ENCODE results near the gene ADGB. TPM values are rescaled to one million over a fixed set of nuclear protein-coding genes. Genes with fewer than 3 reads are reported as not detected.
"Not testable (repeated sequence)": the region's sequence is repeated elsewhere in the genome, so short reads cannot be mapped to it uniquely, and the experiment has no call there.

The ADGB gene
- total and polyA plus RNA-seq, 7 experiments from 2014 or later: not detected

- H3K4me3 ChIP-seq (ENCODE audit: low read length); CTCF ChIA-PET; H3K4me3 Mint-ChIP-seq; H3K36me3 Mint-ChIP-seq; H3K4me1 ChIP-seq (ENCODE audit: control insufficient read depth in 2 of 2, insufficient read depth in 2 of 2, low read length in 2 of 2); H3K36me3 ChIP-seq (ENCODE audit: control insufficient read depth in 2 of 3, insufficient read depth in 3 of 3, low read length in 3 of 3); POLR2A ChIA-PET; DNase-seq; H3K27me3 ChIP-seq (ENCODE audit: control insufficient read depth in 2 of 2, insufficient read depth in 2 of 2, low read length in 2 of 2); H3K27ac ChIP-seq (ENCODE audit: low read depth, low read length); H3K9me3 Mint-ChIP-seq; H3K4me1 Mint-ChIP-seq; H3K27ac Mint-ChIP-seq; ATAC-seq; intact Hi-C loops (cut with micrococcal nuclease); H3K9me3 ChIP-seq (ENCODE audit: control insufficient read depth in 2 of 3, low read length in 3 of 3): not testable (repeated sequence)
- H3K27me3 Mint-ChIP-seq: peaks cover 0 to 11% (median 5%) of the 10 kb centered on the region in 5 donors
Measured at GRCh38 chr6:146812811-146813321, 214.1 kb downstream of the ADGB start.

GRCh38 chr6:146813554-146813953, 214.8 kb downstream of the ADGB start:
- H3K27me3 Mint-ChIP-seq: peaks cover 0 to 11% (median 5%) of the 10 kb centered on the region in 5 donors
- CTCF ChIA-PET: interaction anchor here (1.1 kb wide), 1 partner anchor 12 kb away, joined by 3 read pairs; no protein-coding TSS in a partner anchor
- POLR2A ChIA-PET: no interaction called here
- DNase-seq (no peak), ATAC-seq (no peak)
- Histone ChIP-seq H3K27ac (ENCODE audit: low read depth, low read length) (no peak overlapping the region), H3K36me3 (ENCODE audit: control insufficient read depth in 2 of 3, insufficient read depth in 3 of 3, low read length in 3 of 3) (no peaks in the 10 kb centered on the region), H3K4me1 (ENCODE audit: control insufficient read depth in 2 of 2, insufficient read depth in 2 of 2, low read length in 2 of 2) (no peaks in the 10 kb centered on the region), H3K27me3 (ENCODE audit: control insufficient read depth in 2 of 2, insufficient read depth in 2 of 2, low read length in 2 of 2) (no peaks in the 10 kb centered on the region), H3K9me3 (ENCODE audit: control insufficient read depth in 2 of 3, low read length in 3 of 3) (no peaks in the 10 kb centered on the region), H3K4me3 (ENCODE audit: low read length) (no peak overlapping the region)
- H3K36me3 Mint-ChIP-seq: no peaks in the 10 kb centered on the region
- no peaks in the 10 kb centered on the region for H3K9me3 Mint-ChIP-seq
- intact Hi-C loops (cut with micrococcal nuclease): no loop called here
- H3K27ac Mint-ChIP-seq: no peak overlapping the region
- H3K4me1 Mint-ChIP-seq: no peaks in the 10 kb centered on the region
- no peak overlapping the region for H3K4me3 Mint-ChIP-seq

- H3K4me1 ChIP-seq (ENCODE audit: control insufficient read depth in 2 of 2, insufficient read depth in 2 of 2, low read length in 2 of 2): no peaks in the 10 kb centered on the region
- ChIA-PET POLR2A (no interaction called here), CTCF (interaction anchor here (1.1 kb wide), 1 partner anchor 11 kb away, joined by 3 read pairs; no protein-coding TSS in a partner anchor)
- no peaks in the 10 kb centered on the region for H3K36me3 ChIP-seq (ENCODE audit: control insufficient read depth in 2 of 3, insufficient read depth in 3 of 3, low read length in 3 of 3)
- H3K9me3 ChIP-seq (ENCODE audit: control insufficient read depth in 2 of 3, low read length in 3 of 3): no peaks in the 10 kb centered on the region
- H3K9me3 Mint-ChIP-seq: no peaks in the 10 kb centered on the region
- no peak overlapping the region for H3K4me3 ChIP-seq (ENCODE audit: low read length)
- DNase-seq: no peak
- H3K27ac Mint-ChIP-seq: no peak overlapping the region
- H3K27me3 Mint-ChIP-seq: peaks cover 0 to 13% (median 9%) of the 10 kb centered on the region in 5 donors
- H3K27ac ChIP-seq (ENCODE audit: low read depth, low read length): no peak overlapping the region
- H3K4me3 Mint-ChIP-seq: no peak overlapping the region
- no peaks in the 10 kb centered on the region for H3K27me3 ChIP-seq (ENCODE audit: control insufficient read depth in 2 of 2, insufficient read depth in 2 of 2, low read length in 2 of 2)
- ATAC-seq: no peak
- intact Hi-C loops (cut with micrococcal nuclease): no loop called here
- H3K36me3 Mint-ChIP-seq: no peaks in the 10 kb centered on the region
- no peaks in the 10 kb centered on the region for H3K4me1 Mint-ChIP-seq
Measured at GRCh38 chr6:146814148-146814750, 215.5 kb downstream of the ADGB start.

DNA sequence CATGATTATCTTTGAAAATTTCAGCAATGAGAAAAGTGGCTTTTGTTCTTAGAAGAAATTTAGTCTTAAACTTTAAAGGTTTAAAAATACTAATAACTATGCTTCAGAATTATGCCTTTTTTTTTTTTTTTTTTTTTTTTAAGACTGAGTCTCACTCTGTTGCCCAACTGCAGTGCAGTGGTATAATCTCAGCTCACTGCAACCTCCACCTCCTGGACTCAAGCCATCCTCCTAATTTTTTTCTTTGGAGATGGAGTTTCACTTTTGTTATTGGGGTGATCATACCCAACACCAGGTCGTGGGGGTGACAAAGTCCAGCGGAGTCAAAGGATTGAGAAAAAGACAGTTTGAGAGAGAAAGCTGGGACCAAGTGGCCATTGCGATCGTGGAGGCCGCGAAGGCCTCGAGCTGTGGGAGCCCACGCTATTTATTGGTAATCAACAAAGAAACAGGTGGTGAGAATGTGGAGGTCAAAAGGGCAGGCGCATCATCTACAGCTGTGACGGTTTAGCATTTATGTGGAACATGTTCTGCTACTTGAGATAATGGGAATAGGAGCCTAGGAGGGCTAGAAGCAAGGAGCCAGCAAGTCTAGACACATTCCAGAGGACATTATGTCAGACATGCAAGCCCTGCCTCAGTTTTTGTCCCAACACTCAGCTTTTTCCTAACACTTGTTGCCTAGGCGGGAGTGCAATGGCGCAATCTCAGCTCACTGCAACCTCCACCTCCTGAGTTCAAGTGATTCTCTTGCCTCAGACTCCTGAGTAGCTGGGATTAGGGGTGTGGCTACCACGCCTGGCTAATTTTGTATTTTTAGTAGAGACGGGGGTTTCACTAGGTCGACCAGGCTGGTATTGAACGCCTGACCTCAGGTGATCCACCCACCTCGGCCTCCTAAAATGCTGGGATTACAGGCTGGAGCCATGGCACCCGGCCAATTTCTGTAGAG, 217.0 kb downstream of the ADGB start:
- intact Hi-C loops (cut with micrococcal nuclease); DNase-seq; H3K9me3 ChIP-seq (ENCODE audit: control insufficient read depth in 2 of 3, low read length in 3 of 3); H3K36me3 Mint-ChIP-seq; H3K27ac ChIP-seq (ENCODE audit: low read depth, low read length); H3K27ac Mint-ChIP-seq; H3K4me1 Mint-ChIP-seq; H3K36me3 ChIP-seq (ENCODE audit: control insufficient read depth in 2 of 3, insufficient read depth in 3 of 3, low read length in 3 of 3); H3K4me3 ChIP-seq (ENCODE audit: low read length); POLR2A ChIA-PET; H3K9me3 Mint-ChIP-seq; H3K4me3 Mint-ChIP-seq; H3K27me3 ChIP-seq (ENCODE audit: control insufficient read depth in 2 of 2, insufficient read depth in 2 of 2, low read length in 2 of 2); CTCF ChIA-PET; ATAC-seq; H3K4me1 ChIP-seq (ENCODE audit: control insufficient read depth in 2 of 2, insufficient read depth in 2 of 2, low read length in 2 of 2): not testable (repeated sequence)
- peaks cover 11 to 26% (median 11%) of the 10 kb centered on the region in 5 donors for H3K27me3 Mint-ChIP-seq

DNA sequence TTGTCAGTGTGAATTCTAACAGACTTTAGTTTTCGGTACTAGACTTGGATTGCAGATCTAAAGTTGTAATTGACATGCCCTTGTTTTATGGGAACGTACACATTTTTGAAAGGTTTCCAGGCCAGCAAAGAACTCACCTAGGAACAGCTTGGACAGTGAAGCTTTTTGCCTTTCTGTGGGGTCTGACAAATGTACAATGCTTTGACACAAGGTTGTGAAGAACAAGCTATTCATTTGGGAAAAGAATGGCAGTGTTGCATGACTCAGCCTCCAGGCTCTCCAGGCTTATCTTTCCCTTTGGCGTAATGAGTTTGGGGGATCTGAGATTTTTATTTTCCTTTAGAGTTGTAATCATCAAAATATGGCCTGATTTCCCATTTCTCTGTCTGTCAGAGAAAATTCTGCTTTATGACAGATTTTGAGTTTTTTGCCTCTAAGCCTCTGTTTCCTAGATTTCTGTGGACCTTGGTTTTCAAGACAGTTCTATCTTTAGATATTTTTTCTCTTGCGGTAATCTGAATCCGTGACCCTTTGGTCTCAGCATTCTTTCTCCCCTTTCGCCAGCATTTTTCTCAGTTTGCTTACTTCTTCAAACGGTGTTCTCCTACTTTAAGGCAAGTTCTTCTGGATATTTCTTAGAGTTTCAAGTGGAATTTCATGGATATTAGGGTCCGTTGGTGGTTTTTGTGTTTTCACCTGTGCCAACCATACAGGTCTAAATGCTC, 221.0 kb downstream of the ADGB start:
- Histone ChIP-seq H3K9me3 (ENCODE audit: control insufficient read depth in 2 of 3, low read length in 3 of 3) (no peaks in the 10 kb centered on the region), H3K27ac (ENCODE audit: low read depth, low read length) (no peak overlapping the region), H3K4me1 (ENCODE audit: control insufficient read depth in 2 of 2, insufficient read depth in 2 of 2, low read length in 2 of 2) (no peaks in the 10 kb centered on the region), H3K4me3 (ENCODE audit: low read length) (no peak overlapping the region), H3K36me3 (ENCODE audit: control insufficient read depth in 2 of 3, insufficient read depth in 3 of 3, low read length in 3 of 3) (no peaks in the 10 kb centered on the region), H3K27me3 (ENCODE audit: control insufficient read depth in 2 of 2, insufficient read depth in 2 of 2, low read length in 2 of 2) (no peaks in the 10 kb centered on the region)
- no peak overlapping the region for H3K27ac Mint-ChIP-seq
- H3K9me3 Mint-ChIP-seq: no peaks in the 10 kb centered on the region
- intact Hi-C loops (cut with micrococcal nuclease): no loop called here
- H3K36me3 Mint-ChIP-seq: no peaks in the 10 kb centered on the region
- H3K4me3 Mint-ChIP-seq: no peak overlapping the region
- no peak for ATAC-seq
- ChIA-PET CTCF (no interaction called here), POLR2A (no interaction called here)
- no peaks in the 10 kb centered on the region for H3K4me1 Mint-ChIP-seq
- H3K27me3 Mint-ChIP-seq: peaks cover 3 to 19% (median 12%) of the 10 kb centered on the region in 5 donors
- no peak for DNase-seq

DNA sequence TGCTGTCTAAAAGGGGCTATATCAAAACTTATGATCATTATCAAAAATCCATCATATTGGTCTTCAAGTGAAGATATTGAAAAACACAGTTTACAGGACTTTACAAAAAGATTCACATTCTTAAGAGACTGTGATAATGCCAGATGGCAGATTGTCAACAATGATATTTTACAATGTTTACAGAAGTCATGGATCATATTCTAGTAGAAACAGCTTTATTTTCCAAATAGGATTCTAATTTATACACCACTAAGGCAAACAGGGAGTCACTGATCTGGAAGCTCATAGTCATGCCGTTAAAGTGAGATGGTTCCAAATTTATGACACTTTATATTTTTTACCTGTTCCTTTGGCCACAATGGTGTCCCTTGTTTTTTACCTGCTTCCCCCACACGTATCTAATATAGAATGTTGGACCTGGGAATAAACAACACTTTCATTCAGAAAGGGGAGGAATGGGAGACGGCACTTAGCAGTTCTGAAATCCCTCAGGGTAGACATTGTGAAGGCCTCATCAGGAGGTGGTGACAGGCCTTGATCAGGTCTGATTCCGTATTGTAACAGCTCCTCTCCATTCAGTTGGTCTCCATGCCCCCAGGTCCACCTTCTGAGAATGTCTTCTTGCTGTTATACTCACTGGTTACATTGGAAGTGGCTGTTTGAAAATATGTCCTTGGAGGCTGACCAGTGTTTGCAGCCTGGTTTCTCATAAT, 228.6 kb downstream of the ADGB start:
- ATAC-seq (no peak), DNase-seq (no peak)
- H3K4me3 ChIP-seq (ENCODE audit: low read length): no peak overlapping the region
- H3K36me3 ChIP-seq (ENCODE audit: control insufficient read depth in 2 of 3, insufficient read depth in 3 of 3, low read length in 3 of 3): no peaks in the 10 kb centered on the region
- H3K27me3 ChIP-seq (ENCODE audit: control insufficient read depth in 2 of 2, insufficient read depth in 2 of 2, low read length in 2 of 2): no peaks in the 10 kb centered on the region
- ChIA-PET CTCF (no interaction called here), POLR2A (no interaction called here)
- H3K9me3 ChIP-seq (ENCODE audit: control insufficient read depth in 2 of 3, low read length in 3 of 3): no peaks in the 10 kb centered on the region
- no peaks in the 10 kb centered on the region for H3K36me3 Mint-ChIP-seq
- no peaks in the 10 kb centered on the region for H3K9me3 Mint-ChIP-seq
- H3K4me1 Mint-ChIP-seq: no peaks in the 10 kb centered on the region
- H3K4me3 Mint-ChIP-seq: no peak overlapping the region
- no peaks in the 10 kb centered on the region for H3K4me1 ChIP-seq (ENCODE audit: control insufficient read depth in 2 of 2, insufficient read depth in 2 of 2, low read length in 2 of 2)
- H3K27me3 Mint-ChIP-seq: peaks cover 0 to 9% (median 0%) of the 10 kb centered on the region in 5 donors
- intact Hi-C loops (cut with micrococcal nuclease): no loop called here
- H3K27ac ChIP-seq (ENCODE audit: low read depth, low read length): no peak overlapping the region
- H3K27ac Mint-ChIP-seq: no peak overlapping the region

All from naive thymus-derived CD4-positive, alpha-beta T cell (primary cell).